Measurements from ENCODE around the gene RILPL1.
A peak's percentile ranks its signal among the peaks of the same experiment; 100 is the strongest.
"Not testable (repeated sequence)": the region's sequence is repeated elsewhere in the genome, so short reads cannot be mapped to it uniquely, and the experiment has no call there.

RILPL1 gene

GRCh38 chr12:123492339-123493039 is 41.0 kb downstream of the RILPL1 start:
- DNase-seq: not testable (repeated sequence)

DNA sequence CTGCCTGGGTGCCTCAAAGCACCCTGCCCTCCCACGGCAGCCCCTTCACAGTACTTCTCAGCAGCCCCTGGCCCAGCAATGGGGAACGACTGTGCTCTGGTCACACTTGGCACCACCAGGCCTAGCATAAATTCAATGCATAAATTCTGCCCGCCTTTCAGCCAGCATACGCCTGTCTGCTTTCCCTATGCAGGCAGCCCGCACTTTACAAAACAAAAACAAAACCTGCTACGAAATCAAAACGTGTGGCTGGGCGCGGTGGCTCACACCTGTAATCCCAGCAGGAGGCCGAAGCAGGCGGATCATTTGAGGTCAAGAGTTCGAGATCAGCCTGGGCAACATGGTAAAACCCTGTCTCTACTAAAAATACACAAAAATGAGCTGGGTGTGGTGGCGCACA is 42.0 kb downstream of the RILPL1 start:
- DNase-seq: no peak

GRCh38 chr12:123491056-123491455 is 42.5 kb downstream of the RILPL1 start:
- no peak for DNase-seq

DNA sequence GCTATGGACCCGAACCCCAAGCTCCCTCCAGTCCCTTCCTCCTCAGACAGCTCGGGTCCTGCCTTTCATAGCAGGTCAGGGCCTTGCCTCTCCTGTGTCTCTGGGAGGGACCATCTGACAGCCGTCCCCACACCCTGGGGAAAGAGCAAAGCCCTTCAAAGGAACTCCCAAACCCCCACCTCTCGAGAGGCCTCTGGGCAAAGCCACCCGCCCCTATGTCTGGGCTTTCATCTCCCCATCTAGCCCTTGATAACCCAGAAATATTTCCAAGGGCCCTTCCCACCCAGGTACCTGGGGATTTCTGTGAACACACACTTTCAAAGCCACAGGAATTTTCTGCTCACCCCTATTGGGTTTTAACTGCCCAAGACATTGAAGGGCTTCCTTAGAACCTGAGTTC is 43.4 kb downstream of the RILPL1 start:
- DNase-seq: no peak

- no peak for DNase-seq
These were observed 43.9 kb downstream of the RILPL1 start for GRCh38 chr12:123489580-123489979.

DNA sequence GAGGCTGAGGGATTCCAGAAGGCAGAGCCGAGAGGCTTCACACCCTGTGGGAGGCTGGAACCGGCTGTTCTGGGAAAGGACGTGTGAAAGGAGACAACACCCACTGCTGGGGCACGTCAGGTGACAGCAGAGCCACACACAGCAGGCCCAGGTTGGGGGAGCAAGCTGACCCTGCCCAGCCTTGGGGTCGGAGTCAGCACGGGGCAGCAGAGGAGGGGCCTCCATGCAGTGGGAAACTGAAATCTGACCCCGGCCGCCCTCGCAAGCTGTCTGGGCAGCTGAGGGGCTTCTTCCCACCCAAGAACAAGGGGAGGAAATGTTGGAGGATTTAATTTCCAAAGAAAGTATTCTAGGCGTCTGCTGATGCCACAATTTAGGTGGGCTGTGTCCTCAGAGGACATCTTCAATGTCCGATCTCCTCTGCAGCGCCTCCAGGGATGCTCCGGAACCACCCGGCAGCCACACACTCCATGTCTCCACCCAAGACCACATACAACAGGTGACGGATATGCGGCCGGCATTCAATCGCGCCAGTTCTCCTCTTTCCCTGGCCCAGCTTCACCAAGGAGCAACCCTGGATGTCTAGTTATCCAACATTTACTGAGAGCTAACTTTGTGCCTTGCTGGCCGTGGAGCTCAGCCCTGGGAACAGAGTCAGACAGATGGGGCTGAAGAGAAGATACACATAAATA is 44.8 kb downstream of the RILPL1 start:
- no peak for DNase-seq

DNA sequence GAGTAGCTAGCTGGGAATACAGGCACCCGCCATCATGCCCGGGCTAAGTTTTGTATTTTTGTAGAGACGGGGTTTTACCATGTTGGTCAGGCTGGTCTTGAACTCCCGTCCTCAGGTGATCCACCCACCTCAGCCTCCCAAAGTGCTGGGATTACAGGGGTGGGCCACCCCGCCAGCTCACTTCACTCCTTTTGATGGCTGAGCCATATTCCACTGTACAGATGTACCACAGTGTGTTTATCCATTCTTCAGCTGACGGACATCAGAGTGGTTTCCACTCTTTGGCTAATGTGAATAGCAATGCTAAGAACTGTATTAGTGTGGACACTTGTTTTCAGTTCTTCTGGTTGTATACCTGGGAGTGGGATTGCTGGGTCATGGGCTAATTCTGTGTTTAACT is 46.1 kb downstream of the RILPL1 start:
- no peak for DNase-seq

- DNase-seq: no peak
These were observed 47.8 kb downstream of the RILPL1 start for GRCh38 chr12:123485756-123486155.

DNA sequence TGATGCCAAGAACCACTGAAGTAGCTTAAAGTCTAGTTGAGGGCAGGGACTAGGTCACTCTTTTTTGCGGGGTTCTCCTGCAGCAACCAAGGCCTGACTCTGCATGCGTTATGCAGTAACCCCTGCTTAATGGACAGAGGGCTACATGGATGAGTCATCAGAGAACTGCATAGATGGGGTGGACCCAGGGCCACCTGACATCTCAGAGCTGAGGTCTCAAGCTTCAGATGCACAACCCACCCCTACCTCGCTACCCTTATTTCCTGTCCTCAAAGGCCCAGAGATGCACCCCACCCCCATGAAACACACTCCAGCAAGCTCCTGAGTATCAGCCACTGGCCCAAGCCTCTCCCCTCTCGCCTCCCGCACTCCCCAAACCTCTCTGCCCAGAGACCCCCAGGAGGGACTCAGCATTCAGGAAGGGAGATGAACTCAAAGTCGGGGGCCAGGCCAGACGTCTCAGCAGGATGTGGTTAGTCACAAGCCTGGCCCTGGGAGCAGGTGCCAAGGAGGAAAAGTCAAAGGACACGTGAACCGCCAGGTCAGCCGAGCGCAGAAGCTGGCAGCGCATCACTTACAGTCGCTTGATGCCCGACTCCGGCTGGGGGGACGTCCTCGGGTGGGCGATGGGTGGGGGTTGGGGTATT is 49.8 kb downstream of the RILPL1 start:
- peak; percentile 28 to 29 for DNase-seq

GRCh38 chr12:123482876-123483275 is 50.6 kb downstream of the RILPL1 start:
- no peak for DNase-seq

DNA sequence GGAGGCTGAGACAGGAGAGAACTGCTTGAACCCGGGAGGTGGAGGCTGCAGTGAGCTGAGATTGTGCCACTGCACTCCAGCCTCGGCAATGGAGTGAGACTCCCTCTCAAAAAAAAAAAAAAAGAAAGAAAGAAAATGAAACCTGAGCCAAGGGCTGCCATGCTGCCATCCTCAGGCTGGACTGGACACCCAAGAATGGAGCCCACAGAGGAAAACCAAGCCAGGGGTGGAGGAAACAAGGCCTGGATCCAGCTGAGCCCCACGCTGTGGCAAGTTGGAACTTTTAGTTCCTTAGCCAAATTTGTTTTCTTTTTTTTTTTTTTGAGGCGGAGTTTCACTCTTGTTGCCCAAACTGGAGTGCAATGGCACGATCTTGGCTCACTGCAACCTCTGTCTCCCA is 52.3 kb downstream of the RILPL1 start:
- DNase-seq: not testable (repeated sequence)

- no peak for DNase-seq
These were observed 53.9 kb downstream of the RILPL1 start for GRCh38 chr12:123479442-123480180.

DNA sequence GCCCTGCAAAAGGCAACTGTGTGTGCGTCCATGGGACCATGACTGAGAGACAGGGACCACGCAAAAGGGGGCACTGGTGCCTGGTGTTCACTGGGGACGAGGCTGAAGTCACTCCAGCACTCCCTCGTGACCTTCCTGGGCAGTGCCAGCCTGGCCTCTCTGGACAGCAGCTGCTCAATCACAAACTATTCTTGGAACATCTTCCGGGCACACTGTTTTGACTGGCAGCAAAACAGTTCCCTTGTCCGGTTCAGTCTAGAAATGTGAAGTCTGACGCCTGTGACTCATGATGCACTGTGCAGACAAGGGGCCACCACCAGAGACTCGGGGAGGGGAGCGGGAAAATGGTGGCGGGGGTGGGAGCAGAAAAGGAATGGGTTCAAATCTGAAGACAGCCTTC is 54.8 kb downstream of the RILPL1 start:
- DNase-seq: no peak

GRCh38 chr12:123478069-123478468 is 55.5 kb downstream of the RILPL1 start:
- no peak for DNase-seq

GRCh38 chr12:123475246-123475703 is 58.2 kb downstream of the RILPL1 start:
- DNase-seq: no peak

DNA sequence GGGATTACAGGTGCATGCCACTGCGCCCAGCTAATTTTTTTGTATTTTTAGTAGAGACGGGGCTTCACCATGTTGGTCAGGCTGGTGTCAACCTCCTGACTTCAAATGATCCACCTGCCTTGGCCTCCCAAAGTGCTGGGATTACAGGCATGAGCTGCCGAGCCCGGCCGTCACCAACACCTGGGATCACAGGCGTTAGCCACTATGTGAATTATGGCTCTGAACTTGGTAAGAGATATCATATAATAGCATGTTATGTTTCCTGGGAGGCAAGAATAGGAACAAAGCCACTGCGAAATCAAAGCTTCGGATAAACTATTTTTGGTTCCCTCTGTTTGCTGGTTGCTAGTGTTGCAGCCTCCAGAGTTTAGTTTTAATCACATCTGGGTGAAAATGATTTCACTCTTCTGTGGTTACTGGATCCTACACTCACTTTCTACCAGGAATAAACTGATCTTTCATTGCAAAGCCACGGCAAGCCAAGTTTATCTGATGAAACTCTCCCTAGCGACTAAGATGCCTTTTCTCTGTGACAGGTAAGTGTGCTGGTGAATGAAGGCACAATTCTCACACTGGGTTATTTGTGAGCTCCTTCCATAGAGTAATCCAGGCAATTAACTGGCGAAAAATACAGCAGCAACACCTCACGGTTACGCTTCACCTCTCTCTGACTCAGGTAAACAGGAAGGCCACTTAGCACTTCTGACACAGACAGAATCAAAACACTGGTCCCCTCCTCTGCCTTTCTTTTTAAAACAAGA is 58.9 kb downstream of the RILPL1 start:
- no peak for DNase-seq

- DNase-seq: no peak
These were observed 61.1 kb downstream of the RILPL1 start for GRCh38 chr12:123472438-123472849.

DNA sequence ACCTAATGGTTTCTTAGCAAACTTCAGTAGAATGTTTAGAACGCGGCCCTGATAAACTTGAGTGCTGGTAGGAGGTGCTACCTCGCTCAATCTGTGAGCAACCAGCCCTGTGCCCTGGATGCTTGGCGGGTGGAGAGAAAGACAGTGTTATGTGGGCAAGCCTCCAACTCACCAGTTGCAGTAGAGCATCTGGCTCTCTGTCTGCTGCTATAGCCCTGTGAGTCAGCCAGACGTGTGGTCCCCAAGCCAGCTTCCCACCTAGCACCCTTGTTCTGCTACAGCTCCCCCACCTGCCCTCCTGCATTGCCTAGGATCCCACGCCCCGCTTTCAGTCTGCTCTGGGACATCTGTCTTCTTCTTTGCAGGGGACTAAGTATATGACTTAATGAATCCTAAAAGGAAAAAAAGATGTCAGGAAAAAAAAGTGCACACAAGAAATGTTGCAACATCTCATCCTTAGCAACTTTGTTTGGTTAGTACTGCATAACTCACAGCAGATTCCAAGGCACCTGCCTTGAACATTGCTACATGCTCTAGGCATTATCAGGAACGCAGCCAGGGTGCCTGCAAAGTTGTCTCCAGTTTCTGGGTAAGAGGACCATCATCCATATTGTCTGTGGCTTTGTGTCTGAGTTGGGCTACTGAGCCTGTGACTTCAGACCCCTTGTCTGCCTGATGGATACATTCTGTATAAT is 62.0 kb downstream of the RILPL1 start:
- DNase-seq: no peak

- DNase-seq: no peak
These were observed 63.5 kb downstream of the RILPL1 start for GRCh38 chr12:123469978-123470377.

- no peak for DNase-seq
These were observed 64.7 kb downstream of the RILPL1 start for GRCh38 chr12:123468786-123469185.

GRCh38 chr12:123465084-123465483 is 68.4 kb downstream of the RILPL1 start:
- DNase-seq: no peak

- not testable (repeated sequence) for DNase-seq
These were observed 70.3 kb downstream of the RILPL1 start for GRCh38 chr12:123463174-123463573.

All from activated T-cell treated with anti-CD3 and anti-CD28 coated beads, Interleukin-2, amount 50 U/mL, for 48 hours (primary cell).